Measurements from ENCODE around the gene SLF1.
"Not testable (repeated sequence)": the region's sequence is repeated elsewhere in the genome, so short reads cannot be mapped to it uniquely, and the experiment has no call there.

SLF1 gene

GRCh38 chr5:94618493-94619328 is at the start of gene SLF1, which contains the start of gene KIAA0825:
SLF1 (plus strand) TSS chr5:94618669; CDS start chr5:94628811, 10,142 bp downstream.
KIAA0825 (minus strand) TSS chr5:94618604; CDS start chr5:94537126, 81,478 bp downstream.
- TF ChIP-seq CTCF (conservative IDR thresholded peaks at IDR 0.05; ENCODE audit: low read length) = no peak
- peak; percentile 77 for DNase-seq (ENCODE audit: low read depth)

GRCh38 chr5:94571415-94571814 is 47.1 kb upstream of the SLF1 start:
- TF ChIP-seq CTCF (conservative IDR thresholded peaks at IDR 0.05; ENCODE audit: low read length) = no peak
- H3K4me3 ChIP-seq (ENCODE audit: low read length) = no peak overlapping the region
- DNase-seq (ENCODE audit: low read depth) = no peak

More at GRCh38 chr5:94618493-94619328, at the start of gene SLF1, which contains the start of gene KIAA0825:
- H3K4me3 ChIP-seq (ENCODE audit: low read length) = peak within 1 kb of the TSS; percentile 84

DNA sequence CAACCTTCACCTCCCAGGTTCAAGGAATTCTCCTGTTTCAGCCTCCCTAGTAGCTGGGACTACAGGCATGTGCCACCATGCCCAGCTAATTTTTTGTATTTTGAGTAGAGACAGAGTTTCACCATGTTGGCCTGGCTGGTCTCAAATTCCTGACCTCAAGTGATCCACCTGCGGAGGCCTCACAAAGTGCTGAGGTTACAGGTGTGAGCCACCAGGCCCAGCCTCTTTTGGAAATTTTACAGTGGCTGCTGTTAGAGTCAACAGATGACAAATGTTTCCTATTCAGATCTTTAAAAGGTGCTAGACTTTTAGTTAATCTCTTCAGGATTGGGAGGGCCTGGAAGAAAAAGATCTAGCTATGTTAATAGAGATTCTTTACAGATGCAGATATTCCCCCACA is 45.1 kb upstream of the SLF1 start:
- not testable (repeated sequence) for DNase-seq (ENCODE audit: low read depth); H3K4me3 ChIP-seq (ENCODE audit: low read length)

GRCh38 chr5:94575196-94575595 is 43.3 kb upstream of the SLF1 start:
- TF ChIP-seq CTCF (conservative IDR thresholded peaks at IDR 0.05; ENCODE audit: low read length) = no peak
- H3K4me3 ChIP-seq (ENCODE audit: low read length) = no peak overlapping the region
- no peak for DNase-seq (ENCODE audit: low read depth)

DNA sequence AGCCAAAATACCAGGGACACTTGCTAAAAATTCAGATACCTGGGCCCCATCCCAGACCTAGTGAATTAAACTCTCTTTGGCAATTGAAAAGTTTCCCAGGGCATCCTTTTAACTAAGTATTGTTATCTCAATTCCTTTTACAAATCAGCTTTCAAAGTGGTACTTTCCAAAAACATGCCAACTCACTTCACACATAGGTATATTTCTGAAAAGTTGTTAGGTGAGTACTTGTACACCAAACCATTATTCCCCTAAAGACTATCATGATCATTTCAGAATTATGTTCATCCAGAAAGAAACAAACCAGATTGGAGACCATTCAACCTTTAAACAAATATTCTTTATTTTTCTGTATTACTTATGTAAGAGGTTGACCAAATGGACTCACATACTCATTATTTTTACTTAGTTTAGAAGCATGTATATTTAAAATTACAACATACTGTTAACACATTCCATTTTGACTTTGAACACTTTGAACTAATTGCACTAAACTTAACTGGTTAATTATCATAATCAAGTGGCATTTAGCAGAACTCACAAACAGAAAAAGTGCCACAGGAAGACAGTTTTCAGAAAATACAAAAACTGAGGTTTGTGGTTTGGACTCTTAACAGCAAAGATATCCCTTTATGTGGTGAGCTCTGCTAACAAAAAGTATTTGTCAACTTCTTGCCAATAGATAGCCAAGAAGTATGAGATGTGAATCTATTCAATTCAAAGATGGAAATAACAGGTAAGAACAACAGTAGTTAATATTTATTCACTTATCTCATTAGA is 40.8 kb upstream of the SLF1 start:
- no peak for TF ChIP-seq CTCF (conservative IDR thresholded peaks at IDR 0.05; ENCODE audit: low read length)
- H3K4me3 ChIP-seq (ENCODE audit: low read length) = no peak overlapping the region
- peak; percentile 2 for DNase-seq (ENCODE audit: low read depth)

- no peak for DNase-seq (ENCODE audit: low read depth)
- no peak for TF ChIP-seq CTCF (conservative IDR thresholded peaks at IDR 0.05; ENCODE audit: low read length)
- H3K4me3 ChIP-seq (ENCODE audit: low read length) = no peak overlapping the region
These were observed 23.1 kb upstream of the SLF1 start for GRCh38 chr5:94595281-94595840.

DNA sequence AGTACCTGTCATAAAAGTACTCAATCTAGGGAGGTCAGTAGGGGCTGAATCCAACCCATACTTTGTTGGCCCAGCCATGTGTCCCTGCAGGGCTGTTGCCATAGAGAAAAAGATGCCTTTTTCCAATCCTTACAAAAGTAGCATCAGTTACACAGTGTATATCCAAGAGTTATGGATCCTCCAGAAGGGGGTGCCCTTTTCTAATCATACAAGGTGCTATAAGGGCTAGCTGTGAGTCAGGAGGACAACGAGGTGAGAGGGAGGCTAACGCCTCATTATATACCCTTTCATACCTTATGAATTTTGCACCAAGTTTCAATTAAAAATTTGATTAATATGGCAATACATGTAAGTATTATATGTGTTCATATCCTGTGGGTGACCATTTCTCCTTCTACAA is 4.9 kb upstream of the SLF1 start:
- H3K4me3 ChIP-seq (ENCODE audit: low read length) = no peak overlapping the region
- peak; percentile 23; the same call in 1 of the 2 replicates for TF ChIP-seq CTCF (conservative IDR thresholded peaks at IDR 0.05; ENCODE audit: low read length)
- DNase-seq (ENCODE audit: low read depth) = no peak
